ENCODE data around the gene ELF5.

GRCh38 chr11:34524696-34525095 lies 11.1 kb upstream of the ELF5 start:
- no peak for TF ChIP-seq CTCF (conservative IDR thresholded peaks at IDR 0.05; ENCODE audit: low read depth, low read length)
- TF ChIP-seq EZH2 (IDR thresholded peaks at IDR 0.05; ENCODE audit: low read length, unreplicated experiment) = no peak
- TF ChIP-seq EZH2phosphoT487 (IDR thresholded peaks at IDR 0.05; ENCODE audit: borderline replicate concordance, low read length) = no peak
